Natural killer cell (primary cell): ENCODE data around the gene CHST8. TPM values are rescaled to one million over a fixed set of nuclear protein-coding genes. Genes with fewer than 3 reads are reported as not detected.

Experiments used
- ATAC-seq, 3 donors: fragments of 150-1000 bp in 2 of 3; fragments of 200-7000 bp in 1 of 3; cut with Tn5 transposase; 1 replicate in 1 of 3; 2 replicates in 2 of 3; pipeline ENCODE4 v1.10.0; 2021; ENCODE audit warnings: mild to moderate bottlenecking in 2 of 3, moderate library complexity in 2 of 3
- DNase-seq, 2 donors: peaks; one replicate each; pipeline versions ENCODE4 v3.0.0 to v3.0.0-alpha.2; 2013 to 2021; ENCODE audit warnings: mixed read lengths in 1 of 2
- H3K27ac ChIP-seq: one replicate; pipeline ENCODE4 v1.5.1; 2013; ENCODE audit warnings: mild to moderate bottlenecking, low read length
- H3K27me3 ChIP-seq: one replicate; pipeline ENCODE4 v1.6.1; 2013; ENCODE audit warnings: low read length; ENCODE audit not compliant: control insufficient read depth, insufficient read depth
- H3K36me3 ChIP-seq: one replicate; pipeline ENCODE4 v1.6.1; 2013; ENCODE audit warnings: low read length; ENCODE audit not compliant: control insufficient read depth, insufficient read depth
- H3K4me1 ChIP-seq: one replicate; pipeline ENCODE4 v1.6.1; 2013; ENCODE audit warnings: low read length; ENCODE audit not compliant: control insufficient read depth, insufficient read depth
- H3K4me3 ChIP-seq: one replicate; pipeline ENCODE4 v1.5.1; 2013; ENCODE audit warnings: low read length
- H3K9me3 ChIP-seq: one replicate; pipeline ENCODE4 v1.6.1; 2013; ENCODE audit warnings: low read length; ENCODE audit not compliant: control insufficient read depth, insufficient read depth
- H3K27ac Mint-ChIP-seq, 2 donors: one replicate each; pipeline ENCODE4 v1.8.0; 2022; ENCODE audit warnings: mild to moderate bottlenecking in 2 of 2, mixed read lengths in 2 of 2, moderate library complexity in 1 of 2
- H3K27me3 Mint-ChIP-seq, 2 donors: one replicate each; pipeline ENCODE4 v1.8.0; 2022; ENCODE audit warnings: low read depth in 2 of 2, mixed read lengths in 2 of 2
- H3K36me3 Mint-ChIP-seq: one replicate; pipeline ENCODE4 v1.8.0; 2022; ENCODE audit warnings: mixed read lengths
- H3K4me1 Mint-ChIP-seq, 2 donors: one replicate each; pipeline ENCODE4 v1.8.0; 2022; ENCODE audit warnings: mixed read lengths in 2 of 2
- H3K4me3 Mint-ChIP-seq: one replicate; pipeline ENCODE4 v1.8.0; 2022; ENCODE audit warnings: mild to moderate bottlenecking, moderate library complexity, mixed read lengths
- H3K9me3 Mint-ChIP-seq, 2 donors: one replicate each; pipeline ENCODE4 v1.8.0; 2022; ENCODE audit warnings: mixed read lengths in 2 of 2
- WGBS: methylation state at CpG from one replicate; pipeline ENCODE4 v1.1.7; 2013; ENCODE audit warnings: missing lambda C conversion rate; ENCODE audit not compliant: insufficient coverage; 5-methylcytosine and 5-hydroxymethylcytosine counted together
- intact Hi-C: fragments of 100-400 bp; cut with micrococcal nuclease; formaldehyde crosslinking; loops from one replicate; pipeline ENCODE4 v1.14.2; 2022
- total RNA-seq, 4 donors: library from RNA; stranded (reverse); fragments of 120-200 nt in 1 of 4; gene quantifications; one replicate each; pipeline versions ENCODE4 v1.2.3 to v1.2.4, GENCODE V29; 2013 to 2022
- TF ChIP-seq, protein P1 (sequence below): fragments of 200-600 bp; IDR thresholded peaks from one replicate; pipeline ENCODE4 v1.8.0; 2022; ENCODE audit warnings: antibody characterized with exemption

CHST8 gene
- total RNA-seq, 3 donors from 2014 or later (not counting 1 experiment from before 2014, with no cell fraction given): not detected

DNA sequence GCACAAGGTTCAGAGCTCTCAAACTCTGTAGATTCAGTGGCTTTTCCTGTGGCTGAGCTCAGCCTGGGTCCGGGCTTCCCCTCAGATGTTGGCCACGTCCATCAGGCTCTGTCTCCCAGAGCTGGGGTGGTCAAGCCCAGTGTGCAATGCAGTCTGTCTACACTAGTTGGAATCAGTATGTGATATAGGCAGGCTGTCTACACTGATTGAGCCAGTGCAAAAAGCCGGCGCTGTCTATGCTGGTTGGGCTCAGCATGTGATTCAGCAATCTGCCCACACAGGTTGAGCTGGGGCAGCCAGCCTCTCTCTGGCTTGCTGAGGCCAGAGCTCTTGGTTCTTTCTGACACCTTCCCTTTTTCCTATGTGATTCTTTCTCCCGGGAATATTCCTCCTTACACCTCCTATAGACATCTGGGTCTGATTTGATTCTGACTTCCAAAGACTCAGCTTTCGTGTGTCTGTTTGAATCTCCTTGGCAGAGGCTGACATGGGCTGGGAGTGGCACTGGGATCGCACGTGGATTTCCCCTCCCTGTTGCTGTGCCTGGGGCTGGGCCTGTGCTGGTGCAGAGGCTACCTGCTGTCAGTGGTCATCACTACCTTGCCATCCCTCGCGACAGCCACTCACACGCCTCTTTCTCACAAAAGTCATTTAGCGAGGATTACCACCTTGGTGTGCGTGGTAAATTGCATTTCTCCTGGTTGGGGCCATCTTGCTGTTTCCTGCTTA, 9.3 kb downstream of the CHST8 start:
- H3K27ac Mint-ChIP-seq: no peak overlapping the region
- TF ChIP-seq, protein P1, sequence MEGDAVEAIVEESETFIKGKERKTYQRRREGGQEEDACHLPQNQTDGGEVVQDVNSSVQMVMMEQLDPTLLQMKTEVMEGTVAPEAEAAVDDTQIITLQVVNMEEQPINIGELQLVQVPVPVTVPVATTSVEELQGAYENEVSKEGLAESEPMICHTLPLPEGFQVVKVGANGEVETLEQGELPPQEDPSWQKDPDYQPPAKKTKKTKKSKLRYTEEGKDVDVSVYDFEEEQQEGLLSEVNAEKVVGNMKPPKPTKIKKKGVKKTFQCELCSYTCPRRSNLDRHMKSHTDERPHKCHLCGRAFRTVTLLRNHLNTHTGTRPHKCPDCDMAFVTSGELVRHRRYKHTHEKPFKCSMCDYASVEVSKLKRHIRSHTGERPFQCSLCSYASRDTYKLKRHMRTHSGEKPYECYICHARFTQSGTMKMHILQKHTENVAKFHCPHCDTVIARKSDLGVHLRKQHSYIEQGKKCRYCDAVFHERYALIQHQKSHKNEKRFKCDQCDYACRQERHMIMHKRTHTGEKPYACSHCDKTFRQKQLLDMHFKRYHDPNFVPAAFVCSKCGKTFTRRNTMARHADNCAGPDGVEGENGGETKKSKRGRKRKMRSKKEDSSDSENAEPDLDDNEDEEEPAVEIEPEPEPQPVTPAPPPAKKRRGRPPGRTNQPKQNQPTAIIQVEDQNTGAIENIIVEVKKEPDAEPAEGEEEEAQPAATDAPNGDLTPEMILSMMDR: no peak
- Histone ChIP-seq H3K36me3 (no peaks in the 10 kb centered on the region), H3K4me1 (no peaks in the 10 kb centered on the region), H3K27me3 (no peaks in the 10 kb centered on the region), H3K27ac (no peak overlapping the region), H3K4me3 (no peak overlapping the region), H3K9me3 (no peaks in the 10 kb centered on the region)
- intact Hi-C loops: no loop called here
- no peak overlapping the region for H3K4me3 Mint-ChIP-seq
- H3K36me3 Mint-ChIP-seq: no peaks in the 10 kb centered on the region
- ATAC-seq (no peak), DNase-seq (no peak)
- 78% methylated on average over 13 of the region's 13 CpGs for WGBS
- no peaks in the 10 kb centered on the region for H3K4me1 Mint-ChIP-seq
- no peaks in the 10 kb centered on the region for H3K9me3 Mint-ChIP-seq
- peaks cover 2 to 7% of the 10 kb centered on the region in 2 donors for H3K27me3 Mint-ChIP-seq

DNA sequence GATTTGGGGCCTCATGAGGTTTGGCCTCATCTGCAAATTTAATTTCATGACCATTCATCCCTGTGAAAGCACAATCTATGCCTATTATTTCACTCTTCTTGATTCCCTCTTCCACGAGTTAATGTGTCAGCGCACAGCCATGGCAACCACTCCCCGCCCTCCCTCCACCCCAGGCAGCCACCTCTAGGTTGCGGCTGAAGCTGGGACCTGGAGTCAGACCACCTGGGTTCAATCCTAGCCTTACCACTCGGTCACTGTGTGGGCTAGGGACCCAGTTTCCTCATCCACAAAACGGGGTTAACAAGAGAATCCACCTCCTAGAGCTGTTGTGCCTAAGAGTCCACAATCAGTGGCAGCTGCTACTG, 9.8 kb downstream of the CHST8 start:
- 66% methylated on average over 6 of the region's 6 CpGs for WGBS

DNA sequence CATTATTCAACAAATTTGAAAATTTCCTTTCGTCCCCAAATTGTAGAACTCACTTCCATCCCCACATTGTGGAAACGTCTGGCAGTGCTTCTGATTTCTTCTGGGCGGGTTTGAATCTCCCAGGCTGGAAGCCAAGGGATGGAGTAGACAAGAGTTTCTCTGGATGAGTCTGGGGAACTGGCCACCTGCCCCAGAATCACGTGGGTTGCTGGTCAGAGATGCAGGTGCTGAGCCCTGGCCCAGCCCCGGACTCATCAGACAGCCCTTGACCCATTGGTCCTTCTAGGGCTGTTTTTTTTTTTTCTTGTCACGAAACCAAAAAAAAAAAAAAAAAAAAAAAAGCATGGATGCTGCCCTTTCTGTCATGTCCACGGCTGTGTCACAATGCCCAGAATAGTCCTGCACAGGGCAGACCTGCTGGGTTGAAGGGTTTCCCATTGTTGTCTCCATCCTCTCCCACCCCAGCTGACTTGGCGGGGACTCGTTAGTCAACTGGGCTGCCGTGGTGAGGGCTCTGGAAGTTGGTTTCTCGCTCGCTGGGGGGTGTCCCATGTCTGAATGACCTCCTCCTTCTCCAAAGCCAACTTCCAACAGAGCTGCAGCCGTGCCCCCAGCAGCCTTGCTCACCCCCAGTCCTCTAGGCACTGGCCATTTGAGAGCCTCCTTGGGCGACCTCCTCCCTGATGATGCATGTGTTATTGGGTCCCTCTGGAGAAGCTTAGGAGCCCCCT, 12.8 kb downstream of the CHST8 start:
- no peaks in the 10 kb centered on the region for H3K36me3 Mint-ChIP-seq
- H3K27ac ChIP-seq: no peak overlapping the region
- intact Hi-C loops: no loop called here
- ATAC-seq: no peak
- 71% methylated on average over 13 of the region's 14 CpGs for WGBS
- no peaks in the 10 kb centered on the region for H3K9me3 ChIP-seq
- TF ChIP-seq, protein P1: no peak
- H3K27me3 Mint-ChIP-seq: peaks cover 7 to 18% of the 10 kb centered on the region in 2 donors
- no peaks in the 10 kb centered on the region for H3K9me3 Mint-ChIP-seq
- H3K4me1 Mint-ChIP-seq: no peaks in the 10 kb centered on the region
- DNase-seq: no peak
- no peaks in the 10 kb centered on the region for H3K36me3 ChIP-seq
- no peak overlapping the region for H3K4me3 Mint-ChIP-seq
- H3K27ac Mint-ChIP-seq: no peak overlapping the region
- H3K4me1 ChIP-seq: no peaks in the 10 kb centered on the region
- H3K27me3 ChIP-seq: no peaks in the 10 kb centered on the region
- no peak overlapping the region for H3K4me3 ChIP-seq

More for the DNA sequence above, 9.8 kb downstream of the CHST8 start:
- no peak overlapping the region for H3K4me3 ChIP-seq
- H3K4me3 Mint-ChIP-seq: no peak overlapping the region
- no peaks in the 10 kb centered on the region for H3K9me3 ChIP-seq
- intact Hi-C loops: no loop called here
- H3K27ac ChIP-seq: no peak overlapping the region
- H3K27me3 ChIP-seq: no peaks in the 10 kb centered on the region
- no peaks in the 10 kb centered on the region for H3K4me1 Mint-ChIP-seq
- TF ChIP-seq, protein P1: no peak
- H3K27ac Mint-ChIP-seq: no peak overlapping the region
- H3K9me3 Mint-ChIP-seq: no peaks in the 10 kb centered on the region
- H3K36me3 ChIP-seq: no peaks in the 10 kb centered on the region
- H3K27me3 Mint-ChIP-seq: peaks cover 2 to 7% of the 10 kb centered on the region in 2 donors
- ATAC-seq (no peak), DNase-seq (no peak)
- no peaks in the 10 kb centered on the region for H3K36me3 Mint-ChIP-seq
- no peaks in the 10 kb centered on the region for H3K4me1 ChIP-seq
